Activated CD4-positive, alpha-beta memory T cell treated with anti-CD3 and anti-CD28 coated beads for 36 hours (primary cell): ENCODE results near the gene GAL. TPM values are rescaled to one million over a fixed set of nuclear protein-coding genes. Genes with fewer than 3 reads are reported as not detected.

ENCODE experiments used
- total RNA-seq, 2 experiments: library from RNA; stranded (reverse); gene quantifications; one replicate each; pipeline ENCODE4 v1.2.3, GENCODE V29; 2021

Gene GAL
- total RNA-seq, 2 experiments from 2014 or later: 0.97 to 1.3 TPM

Other genes starting within 250 kb of the GAL start
- 100 to 1,000 TPM; 108 to 110 TPM for gene PPP6R3, start 223.8 kb upstream of the GAL start, total RNA-seq
- 1 to 10 TPM; 6.6 to 7.3 TPM for gene TESMIN, start 67.0 kb downstream of the GAL start, total RNA-seq
- gene CPT1A, start 157.4 kb downstream of the GAL start, total RNA-seq: 10 to 100 TPM; 28.8 to 32.9 TPM
- 10 to 100 TPM; 80.7 to 86.0 TPM for gene MRPL21, start 219.3 kb downstream of the GAL start, total RNA-seq
- 10 to 100 TPM; 24.4 to 24.8 TPM for gene IGHMBP2, start 219.3 kb downstream of the GAL start, total RNA-seq